Heart right ventricle (tissue), 16 donors: ENCODE results near the gene NUCKS1. TPM values are rescaled to one million over a fixed set of nuclear protein-coding genes. Genes with fewer than 3 reads are reported as not detected.

Experiments used
- ATAC-seq, 8 donors: fragments of 200-7000 bp; cut with Tn5 transposase; one replicate each; pipeline ENCODE4 v1.9.1; 2020; ENCODE audit warnings: mild to moderate bottlenecking in 8 of 8, moderate library complexity in 8 of 8, moderate number of reproducible peaks in 1 of 8
- DNase-seq, 2 donors: peaks; one replicate each; pipeline ENCODE4 v3.0.0-alpha.2; 2020
- H3K27ac ChIP-seq, 10 donors: fragments of 200-600 bp; sonication (generic) in 2 of 10; one replicate each; pipeline versions ENCODE4 v1.5.0 to v1.8.0; 2020 to 2022; ENCODE audit warnings: mild to moderate bottlenecking in 3 of 10
- H3K27me3 ChIP-seq, 7 donors: fragments of 200-600 bp; one replicate each; pipeline ENCODE4 v1.8.0; 2021 to 2022; ENCODE audit warnings: mild to moderate bottlenecking in 2 of 7
- H3K36me3 ChIP-seq, 9 donors: fragments of 200-600 bp; sonication (generic) in 1 of 9; one replicate each; pipeline versions ENCODE4 v1.5.0 to v1.8.0; 2020 to 2022; ENCODE audit warnings: mild to moderate bottlenecking in 2 of 9
- H3K4me1 ChIP-seq, 9 donors: fragments of 200-600 bp; sonication (generic) in 1 of 9; one replicate each; pipeline versions ENCODE4 v1.5.0 to v1.8.0; 2020 to 2022; ENCODE audit warnings: mild to moderate bottlenecking in 4 of 9
- H3K4me3 ChIP-seq, 10 donors: fragments of 200-600 bp; sonication (generic) in 2 of 10; one replicate each; pipeline versions ENCODE4 v1.5.0 to v1.8.0; 2020 to 2022; ENCODE audit warnings: mild to moderate bottlenecking in 7 of 10, moderate library complexity in 2 of 10
- H3K9me3 ChIP-seq, 11 donors: fragments of 200-600 bp in 10 of 11; sonication (generic) in 2 of 11; one replicate each; pipeline versions ENCODE4 v1.5.0 to v1.8.0; 2013 to 2022; ENCODE audit warnings: mild to moderate bottlenecking in 2 of 11, control low read depth in 1 of 11, moderate library complexity in 1 of 11
- CTCF ChIP-seq, 9 donors: fragments of 200-600 bp; sonication (generic) in 2 of 9; IDR thresholded peaks; one replicate each; pipeline versions ENCODE4 v1.5.0 to v1.8.0; 2021 to 2022; ENCODE audit warnings: antibody characterized with exemption in 9 of 9, mild to moderate bottlenecking in 5 of 9, moderate library complexity in 1 of 9
- WGBS, 2 donors: extraction: QIAGEN DNeasy Blood & Tissue Kit; methylation state at CpG; one replicate each; pipeline ENCODE4 v1.1.7; 2013; ENCODE audit warnings: inconsistent platforms in 1 of 2; 5-methylcytosine and 5-hydroxymethylcytosine counted together
- intact Hi-C, 10 donors: fragments of 100-400 bp; cut with DNase I; formaldehyde crosslinking; loops; one replicate each; pipeline versions ENCODE4 v1.11.1 to v1.14.2; 2022
- polyA plus RNA-seq, 2 donors: library from polyadenylated mRNA; stranded (reverse); fragments of 200-250 nt; gene quantifications; one replicate each; pipeline ENCODE4 v1.2.3, GENCODE V29; 2013
- total RNA-seq, 10 donors: library from RNA; stranded (reverse); fragmentation: NEBNext Ultra II Directional in 3 of 10; extraction: Animal tissue kit (Norgen Biotek cat#: 25700) in 3 of 10; gene quantifications; one replicate each; pipeline versions ENCODE4 v1.2.1 to v1.2.4, GENCODE V29; 2021 to 2023
- donor health status: Arrhythmogenic right ventricular cardiomyopathy.
- donor health status: ischemic (EF 13 %, LVEDD 7.1; RV severe dilation, severe dysfunction).
- donor health status: healthy with polysubstance abuse.
- donor health status: DM: no; HTN: yes; CAD: no.
- donor health status: DM: no; HTN: no; CAD: no.
- donor health status: ischemic (EF 25% LVEDD 6.9; RV normal size, moderate dysfunction).
- donor health status: ischemic (EF 25% LVEDD 5.7; RV mildly dilated, moderate dysfunction).
- donor health status: healthy.
- donor health status: DM: yes; HTN: yes; CAD: no.
- donor health status: Ischemic cardiomyopathy.
- donor health status: ischemic (EF 35%, LVEDD 5.7; RV mildly dilated, moderate dysfunction).
- donor health status: nonischemic (EF 11% LVEDD 7.7; RV severe dilation, severe dysfunction).
- donor health status: DM: yes; HTN: yes; CAD: no.
- donor health status: PGD.
- donor health status: ischemic (EF 29% LVEDD 5.4; RV normal size, mild dysfunction).
- donor health status: nonischemic (EF 23%, LVEDD 6.1; RV moderate dilation, normal function).

Gene NUCKS1
- total and polyA plus RNA-seq, 12 donors, result 31.8 to 245 (median 211) TPM

GRCh38 chr1:205681364-205681763 is 68.6 kb downstream of the NUCKS1 start:
- no peak overlapping the region for H3K4me3 ChIP-seq
- intact Hi-C loops, result no loop called here
- no peaks in the 10 kb centered on the region for H3K9me3 ChIP-seq
- ATAC-seq (no peak), DNase-seq (no peak)
- WGBS, 2 donors, result 89 to 94% methylated on average over 3 of the region's 3 CpGs
- no peaks in the 10 kb centered on the region for H3K36me3 ChIP-seq
- peaks cover 6 to 37% (median 18%) of the 10 kb centered on the region in 9 donors for H3K4me1 ChIP-seq
- peaks cover 0 to 25% (median 0%) of the 10 kb centered on the region in 7 donors for H3K27me3 ChIP-seq
- TF ChIP-seq CTCF (IDR thresholded peaks at IDR 0.05), result no peak
- H3K27ac ChIP-seq, result peak overlapping the region in 1 of 10 donors; percentile 61

GRCh38 chr1:205680073-205680851 is 69.7 kb downstream of the NUCKS1 start, which contains the start of gene SLC45A3:
Gene SLC45A3, minus strand, starts transcription at chr1:205680509. Its CDS starts 15,853 bp downstream, at chr1:205664656.
- WGBS, 2 donors, result 2% methylated on average over 63 to 86 of the region's 86 CpGs
- H3K4me1 ChIP-seq, result peaks cover 6 to 46% (median 18%) of the 10 kb centered on the region in 9 donors
- H3K4me3 ChIP-seq, result peak within 1 kb of the TSS in 9 of 10 donors; percentile 56 to 71 (median 65)
- peak within 1 kb of the TSS in 9 of 10 donors; percentile 42 to 74 (median 61) for H3K27ac ChIP-seq
- intact Hi-C loops, result no loop called here
- H3K36me3 ChIP-seq, result no peaks in the 10 kb centered on the region
- no peak for TF ChIP-seq CTCF (IDR thresholded peaks at IDR 0.05)
- DNase-seq, result peak in 1 of 2 donors; percentile 48
- peaks cover 0 to 25% (median 0%) of the 10 kb centered on the region in 7 donors for H3K27me3 ChIP-seq
- no peaks in the 10 kb centered on the region for H3K9me3 ChIP-seq
- ATAC-seq, result peak; percentile 15 to 64 (median 38)

- peak; percentile 40 to 76 (median 52) for ATAC-seq
- H3K27me3 ChIP-seq, result peaks cover 0 to 25% (median 0%) of the 10 kb centered on the region in 7 donors
Observed at GRCh38 chr1:205678286-205679111, 71.5 kb downstream of the NUCKS1 start.

More at GRCh38 chr1:205678286-205679111, 71.5 kb downstream of the NUCKS1 start:
- TF ChIP-seq CTCF (IDR thresholded peaks at IDR 0.05), result no peak
- Histone ChIP-seq H3K27ac (peak overlapping the region; percentile 3 to 74 (median 61)), H3K9me3 (no peaks in the 10 kb centered on the region), H3K36me3 (no peaks in the 10 kb centered on the region), H3K4me3 (peak overlapping the region in 7 of 10 donors; percentile 58 to 71 (median 65)), H3K4me1 (peaks cover 6 to 46% (median 18%) of the 10 kb centered on the region in 9 donors)
- peak; percentile 34 to 40 for DNase-seq
- 32 to 42% methylated on average over 10 of the region's 10 CpGs for WGBS, 2 donors
- intact Hi-C loops, result loop anchor here in 2 of 10 donors (5.0 to 10.0 kb wide), 2 partner anchors 239 to 296 kb away; no protein-coding TSS in a partner anchor
